MM.1S (cell line): Measurements from ENCODE around the gene MGA.

ENCODE experiments used
- CTCF ChIP-seq: fragments of 300-600 bp; sonication (generic); IDR thresholded peaks from 2 replicates; pipeline ENCODE4 v1.5.1; 2016; ENCODE audit warnings: antibody characterized with exemption, low read length, mixed read lengths
- EZH2 ChIP-seq: fragments of 300-600 bp; sonication (generic); optimal IDR thresholded peaks from 2 replicates; pipeline ENCODE3; 2017; ENCODE audit warnings: low read depth, mild to moderate bottlenecking, antibody characterized with exemption, low read length, mixed read lengths

- TF ChIP-seq EZH2 (no peak), CTCF (no peak)
Measured at GRCh38 chr15:41817327-41817726, 157.1 kb downstream of the MGA start.
